Pancreas (tissue), 10 donors: ENCODE measurements around the gene DUSP22. TPM values are rescaled to one million over a fixed set of nuclear protein-coding genes. Genes with fewer than 3 reads are reported as not detected.
A peak's percentile ranks its signal among the peaks of the same experiment; 100 is the strongest.

ENCODE experiments used
- ATAC-seq, 4 donors: fragments of 200-7000 bp; cut with Tn5 transposase; one replicate each; pipeline versions ENCODE4 v1.8.0 to v1.9.1; 2020; ENCODE audit warnings: mild to moderate bottlenecking in 4 of 4, moderate library complexity in 4 of 4
- DNase-seq, 6 donors: peaks; one replicate each; pipeline ENCODE4 v3.0.0-alpha.2; 2020
- FAIRE-seq: peaks from 2 replicates; lab custom pipeline; 2012; peaks lifted over from hg19 to GRCh38; lab: Jason Lieb, UNC
- H3K27ac ChIP-seq, 4 donors: fragments of 200-600 bp; sonication (generic); 1 replicate in 3 of 4; 2 replicates in 1 of 4; pipeline versions ENCODE4 v1.5.0 to v1.8.0; 2020
- H3K27me3 ChIP-seq, 4 donors: fragments of 200-600 bp; one replicate each; pipeline ENCODE4 v1.8.0; 2021
- H3K36me3 ChIP-seq, 3 donors: fragments of 200-600 bp; sonication (generic) in 1 of 3; one replicate each; pipeline versions ENCODE4 v1.5.0 to v1.8.0; 2020 to 2021
- H3K4me1 ChIP-seq, 3 donors: fragments of 200-600 bp; one replicate each; pipeline ENCODE4 v1.8.0; 2021
- H3K4me3 ChIP-seq, 4 donors: fragments of 200-600 bp; sonication (generic) in 2 of 4; one replicate each; pipeline versions ENCODE4 v1.5.0 to v1.8.0; 2020 to 2021
- H3K9me3 ChIP-seq, 4 donors: fragments of 200-600 bp; one replicate each; pipeline ENCODE4 v1.8.0; 2021
- WGBS, 2 donors: extraction: QIAGEN DNeasy Blood & Tissue Kit; methylation state at CpG; one replicate each; pipeline ENCODE4 v1.1.7; 2013; 5-methylcytosine and 5-hydroxymethylcytosine counted together
- intact Hi-C, 3 donors: fragments of 100-400 bp; cut with DNase I; formaldehyde crosslinking; loops; one replicate each; pipeline versions ENCODE4 v1.11.1 to v1.14.2; 2022
- polyA plus RNA-seq, 2 donors: library from polyadenylated mRNA; stranded (reverse); fragments of 200-250 nt; gene quantifications; one replicate each; pipeline ENCODE4 v1.2.3, GENCODE V29; 2013
- total RNA-seq, 6 donors: library from RNA; stranded (reverse); fragmentation: NEBNext Ultra II Directional in 4 of 6; extraction: Animal tissue kit (Norgen Biotek cat#: 25700) in 4 of 6; gene quantifications; one replicate each; pipeline versions ENCODE4 v1.2.1 to v1.2.4, GENCODE V29; 2021 to 2023
- TF ChIP-seq, protein P1 (sequence below), 4 donors: fragments of 200-600 bp; sonication (generic) in 3 of 4; IDR thresholded peaks; one replicate each; pipeline versions ENCODE4 v1.5.0 to v1.8.0; 2021; ENCODE audit warnings: antibody characterized with exemption in 4 of 4
- donor health status: healthy with polysubstance abuse.
- donor health status: DM: no; HTN: no; CAD: no; lungs with moderate emphysema.
- donor health status: DM: no; HTN: no; CAD: no.
- donor health status: control.
- donor health status: control.
- donor health status: Bipolar disorder and iron deficiency.
- donor health status: DM: yes; HTN: yes; CAD: no.
- donor health status: DM: no; HTN: no; CAD: no.
- donor health status: DM: no; HTN: no; CAD: no.
- donor health status: DM: yes; HTN: yes; CAD: no.

The DUSP22 gene
- total and polyA plus RNA-seq, 8 donors, result 16.4 to 32.9 (median 24.6) TPM

DNA sequence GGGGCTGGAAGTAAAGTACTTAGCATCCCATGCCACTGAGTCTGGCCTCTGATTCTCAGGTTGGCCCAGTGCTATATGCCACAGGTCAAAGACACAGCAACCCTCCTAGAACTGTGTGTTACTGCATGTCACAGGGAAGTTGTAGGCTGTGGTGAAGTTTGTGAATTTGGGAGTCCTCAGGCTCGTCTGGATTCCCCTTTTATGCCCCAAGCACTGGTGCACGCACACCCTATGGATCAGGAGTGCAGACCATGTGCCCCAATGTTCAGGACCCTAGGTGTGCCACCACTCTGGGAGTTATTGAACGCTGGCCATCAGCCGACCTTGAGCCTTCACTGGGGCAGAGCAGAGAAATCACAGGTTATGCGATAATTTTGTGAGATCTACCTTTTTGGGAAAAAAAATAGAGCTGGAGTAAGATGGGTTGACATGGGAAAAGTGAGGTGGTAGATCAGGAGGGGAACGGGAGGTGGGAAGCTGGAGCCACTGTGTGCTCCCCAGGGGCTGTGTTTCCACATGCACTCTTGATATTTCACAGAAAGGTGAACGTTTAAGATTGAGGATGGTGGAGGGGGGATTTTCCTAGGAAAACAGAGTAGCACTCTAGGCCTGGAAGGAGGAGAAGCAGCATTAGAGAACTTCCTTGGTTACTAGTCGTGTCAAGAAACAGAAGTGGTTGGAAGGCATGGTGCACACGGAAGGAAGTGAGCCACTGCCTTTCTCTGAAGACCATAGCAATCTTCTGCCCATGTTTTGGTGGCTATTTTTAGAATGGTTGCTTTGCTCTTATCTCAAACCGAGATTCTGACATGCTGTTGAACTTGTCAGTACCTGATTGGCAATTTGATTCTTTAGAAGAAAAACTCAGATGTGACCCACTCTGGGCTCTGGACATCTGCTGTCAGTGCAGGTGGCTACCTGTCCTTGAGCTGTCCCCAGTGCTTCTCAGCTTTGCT lies 44.1 kb downstream of the DUSP22 start:
- ATAC-seq, result peak in 2 of 4 donors; percentile 23 to 52
- 51 to 57% methylated on average over 10 of the region's 10 CpGs for WGBS, 2 donors

DNA sequence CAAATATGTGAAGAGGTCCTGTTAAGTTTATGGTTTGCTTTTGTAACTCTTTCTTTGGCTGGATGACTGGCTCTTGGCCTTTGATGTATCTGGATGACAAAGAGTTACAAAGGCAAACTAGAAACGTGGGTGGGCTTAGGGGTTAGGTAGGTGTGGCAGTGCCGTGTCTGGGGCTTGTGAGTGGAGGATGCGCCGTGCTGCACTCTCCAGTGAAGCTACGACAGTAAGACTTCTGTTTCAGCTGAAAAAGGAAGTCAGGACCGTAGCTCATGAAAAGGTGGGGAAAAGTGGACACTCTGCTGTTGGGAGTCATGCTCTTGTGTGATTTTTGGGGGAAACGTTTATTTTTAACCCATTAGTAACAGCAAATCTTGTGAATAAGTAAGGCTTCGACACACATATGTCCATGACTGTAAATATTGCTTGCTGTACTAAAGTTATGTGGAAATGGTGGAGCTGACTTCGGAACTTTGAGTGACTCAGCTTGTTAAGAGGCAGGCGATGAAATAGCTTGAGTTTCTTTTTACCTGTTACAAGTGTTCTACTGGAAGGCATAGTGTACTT lies 45.6 kb downstream of the DUSP22 start:
- intact Hi-C loops, result no loop called here
- Histone ChIP-seq H3K36me3 (no peaks in the 10 kb centered on the region), H3K27me3 (no peaks in the 10 kb centered on the region), H3K4me1 (no peaks in the 10 kb centered on the region), H3K27ac (no peak overlapping the region), H3K4me3 (no peak overlapping the region), H3K9me3 (no peaks in the 10 kb centered on the region)
- 63 to 64% methylated on average over 10 of the region's 10 CpGs for WGBS, 2 donors
- DNase-seq (peak in 1 of 6 donors; percentile 50), FAIRE-seq (no peak), ATAC-seq (no peak)
- TF ChIP-seq, protein P1, sequence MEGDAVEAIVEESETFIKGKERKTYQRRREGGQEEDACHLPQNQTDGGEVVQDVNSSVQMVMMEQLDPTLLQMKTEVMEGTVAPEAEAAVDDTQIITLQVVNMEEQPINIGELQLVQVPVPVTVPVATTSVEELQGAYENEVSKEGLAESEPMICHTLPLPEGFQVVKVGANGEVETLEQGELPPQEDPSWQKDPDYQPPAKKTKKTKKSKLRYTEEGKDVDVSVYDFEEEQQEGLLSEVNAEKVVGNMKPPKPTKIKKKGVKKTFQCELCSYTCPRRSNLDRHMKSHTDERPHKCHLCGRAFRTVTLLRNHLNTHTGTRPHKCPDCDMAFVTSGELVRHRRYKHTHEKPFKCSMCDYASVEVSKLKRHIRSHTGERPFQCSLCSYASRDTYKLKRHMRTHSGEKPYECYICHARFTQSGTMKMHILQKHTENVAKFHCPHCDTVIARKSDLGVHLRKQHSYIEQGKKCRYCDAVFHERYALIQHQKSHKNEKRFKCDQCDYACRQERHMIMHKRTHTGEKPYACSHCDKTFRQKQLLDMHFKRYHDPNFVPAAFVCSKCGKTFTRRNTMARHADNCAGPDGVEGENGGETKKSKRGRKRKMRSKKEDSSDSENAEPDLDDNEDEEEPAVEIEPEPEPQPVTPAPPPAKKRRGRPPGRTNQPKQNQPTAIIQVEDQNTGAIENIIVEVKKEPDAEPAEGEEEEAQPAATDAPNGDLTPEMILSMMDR (IDR thresholded peaks at IDR 0.05), result no peak

More for the DNA sequence above, 44.1 kb downstream of the DUSP22 start:
- Histone ChIP-seq H3K36me3 (no peaks in the 10 kb centered on the region), H3K27ac (no peak overlapping the region), H3K9me3 (no peaks in the 10 kb centered on the region), H3K4me1 (peaks cover 0 to 4% (median 3%) of the 10 kb centered on the region in 3 donors), H3K4me3 (no peak overlapping the region), H3K27me3 (no peaks in the 10 kb centered on the region)
- intact Hi-C loops, result no loop called here
- no peak for FAIRE-seq
- DNase-seq, result peak in 1 of 6 donors; percentile 51
- TF ChIP-seq, protein P1 (IDR thresholded peaks at IDR 0.05), result no peak

DNA sequence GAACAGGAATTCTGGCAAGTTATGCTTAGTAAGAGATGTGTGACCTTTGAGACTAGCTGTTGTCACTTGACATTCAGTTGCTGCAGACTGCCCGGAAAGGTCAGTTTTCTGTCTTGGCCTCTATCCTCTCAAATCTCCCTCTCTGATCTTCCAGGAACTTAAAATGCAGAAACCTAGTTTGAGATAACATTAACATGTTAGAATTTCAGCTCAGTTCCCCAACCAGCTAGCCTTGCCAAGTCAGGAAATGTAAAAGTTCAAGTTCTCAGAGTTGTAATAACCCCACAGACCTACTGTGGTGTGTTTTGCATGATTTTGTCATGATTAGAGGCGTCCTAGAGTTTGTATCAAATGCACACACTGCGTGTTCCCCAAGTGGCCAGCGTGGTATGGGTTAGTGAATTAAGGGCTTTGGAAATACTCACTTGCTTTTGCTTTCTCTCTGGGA lies 46.6 kb downstream of the DUSP22 start:
- TF ChIP-seq, protein P1 (IDR thresholded peaks at IDR 0.05), result no peak
- DNase-seq, result no peak

DNA sequence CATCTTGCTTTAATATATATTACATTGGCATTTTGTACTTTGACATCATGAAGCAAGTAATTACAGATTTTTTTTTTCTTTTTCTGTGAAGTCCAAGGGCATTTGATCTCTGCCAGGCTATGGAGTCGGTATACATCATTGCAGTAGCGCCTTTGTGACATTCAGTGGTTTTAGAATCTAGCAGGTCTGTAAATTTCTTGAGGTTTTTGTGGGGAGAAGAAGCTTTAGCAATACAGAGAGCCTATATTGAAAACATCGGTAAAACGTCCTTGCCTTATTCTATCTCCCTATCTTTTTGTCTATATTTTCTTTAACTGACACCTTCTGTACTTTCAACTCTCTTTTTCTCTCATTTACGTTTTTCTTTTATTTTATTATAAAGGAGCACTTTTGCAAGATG lies 47.2 kb downstream of the DUSP22 start:
- no peak overlapping the region for H3K27ac ChIP-seq
- TF ChIP-seq, protein P1 (IDR thresholded peaks at IDR 0.05), result no peak
- H3K4me3 ChIP-seq, result no peak overlapping the region
- ATAC-seq (no peak), FAIRE-seq (no peak), DNase-seq (no peak)
- no peaks in the 10 kb centered on the region for H3K9me3 ChIP-seq
- WGBS, 2 donors, result 63 to 71% methylated on average over 5 of the region's 5 CpGs
- intact Hi-C loops, result no loop called here
- H3K4me1 ChIP-seq, result no peaks in the 10 kb centered on the region
- H3K27me3 ChIP-seq, result no peaks in the 10 kb centered on the region
- H3K36me3 ChIP-seq, result no peaks in the 10 kb centered on the region

More for the DNA sequence above, 46.6 kb downstream of the DUSP22 start:
- Histone ChIP-seq H3K36me3 (no peaks in the 10 kb centered on the region), H3K4me3 (no peak overlapping the region), H3K4me1 (no peaks in the 10 kb centered on the region), H3K27me3 (no peaks in the 10 kb centered on the region), H3K9me3 (no peaks in the 10 kb centered on the region), H3K27ac (no peak overlapping the region)
- intact Hi-C loops, result no loop called here
- ATAC-seq, result no peak
- FAIRE-seq, result no peak
- WGBS, 2 donors, result 63 to 66% methylated on average over 4 of the region's 4 CpGs
